Epithelial cell of proximal tubule (primary cell): ENCODE data around the gene IRS2. TPM values are rescaled to one million over a fixed set of nuclear protein-coding genes. Genes with fewer than 3 reads are reported as not detected.
A peak's percentile ranks its signal among the peaks of the same experiment; 100 is the strongest.

Experiments used
- DNase-seq: peaks from one replicate; pipeline ENCODE4 v3.0.0-alpha.2; 2011; ENCODE audit warnings: low read depth
- H3K4me3 ChIP-seq: 2 replicates; pipeline ENCODE4 v1.5.1; 2011; ENCODE audit warnings: low read depth, mild to moderate bottlenecking, low read length
- CTCF ChIP-seq: conservative IDR thresholded peaks from 2 replicates; pipeline ENCODE4 v1.5.1; 2012; ENCODE audit warnings: low read depth, mild to moderate bottlenecking, low read length
- total RNA-seq: library from RNA; depleted of rRNA; stranded (reverse); fragments of >200 nt; gene quantifications from 2 replicates; pipeline ENCODE4 v1.2.3, GENCODE V29; 2015

The IRS2 gene
- total RNA-seq, 1 donor from 2014 or later, result 14.0 TPM

GRCh38 chr13:109779876-109780510, 6.4 kb downstream of the IRS2 start:
- DNase-seq, result no peak
- no peak for TF ChIP-seq CTCF
- peak overlapping the region; percentile 63 for H3K4me3 ChIP-seq

DNA sequence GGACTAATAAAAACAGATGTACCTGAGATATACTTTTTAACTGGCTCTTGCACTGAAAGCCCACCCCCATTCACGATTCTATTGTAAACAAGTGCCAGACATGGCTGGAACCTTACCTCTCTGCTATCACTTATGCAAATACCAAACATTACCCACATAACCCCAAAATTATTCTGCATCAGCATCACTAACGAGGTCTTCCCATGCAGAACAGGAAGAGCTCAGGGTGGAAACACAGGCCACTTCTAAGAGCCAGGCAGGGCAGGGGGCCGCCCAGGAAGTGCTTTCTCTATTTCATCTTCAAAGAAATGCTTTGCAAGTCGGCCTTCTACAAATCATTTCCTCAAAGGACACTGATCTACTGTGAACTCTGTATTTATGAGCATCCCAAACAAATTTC, 7.3 kb downstream of the IRS2 start:
- no peak for TF ChIP-seq CTCF
- peak overlapping the region; percentile 63 for H3K4me3 ChIP-seq
- DNase-seq, result no peak

DNA sequence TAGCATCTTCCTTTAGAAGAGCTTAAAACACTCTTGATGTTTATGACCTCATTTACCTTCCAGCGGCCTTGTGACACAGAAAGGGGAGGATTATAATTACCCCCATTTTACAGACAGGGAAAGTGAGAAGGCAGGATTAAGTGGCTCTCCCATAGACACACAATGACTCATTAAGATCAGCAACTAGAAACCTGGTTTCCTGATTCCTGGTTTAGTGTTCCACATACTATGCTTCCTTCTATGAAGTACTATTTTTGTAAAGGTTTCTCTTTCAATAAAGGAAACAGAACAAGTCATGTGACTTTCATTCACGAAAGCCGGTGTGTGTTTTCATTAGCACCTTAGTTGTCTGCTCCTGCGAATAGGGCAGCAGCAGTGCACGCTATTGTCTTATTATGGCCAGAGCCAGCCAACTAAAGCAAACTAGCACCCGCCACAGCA, 8.3 kb downstream of the IRS2 start:
- no peak for TF ChIP-seq CTCF
- no peak for DNase-seq
- H3K4me3 ChIP-seq, result no peak overlapping the region

DNA sequence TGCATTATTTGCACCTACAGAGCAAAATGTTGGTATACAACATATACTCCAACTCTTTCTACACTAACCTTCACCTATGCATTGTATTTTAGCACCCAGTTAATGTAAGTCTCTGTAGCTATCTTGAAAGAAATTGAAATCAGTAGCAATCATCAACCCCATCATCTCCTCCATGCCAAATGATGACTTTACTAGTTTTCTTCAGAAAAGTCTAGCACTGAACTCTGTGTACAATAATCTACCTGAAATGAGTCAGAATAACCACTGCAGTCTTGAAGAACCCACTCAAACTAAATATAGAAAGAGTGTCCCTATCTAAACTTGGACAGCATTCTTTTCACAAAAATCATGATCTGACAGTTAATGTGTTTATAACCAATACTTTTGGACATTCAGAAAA, 9.8 kb downstream of the IRS2 start:
- TF ChIP-seq CTCF, result no peak
- no peak for DNase-seq

GRCh38 chr13:109773786-109774185, 12.6 kb downstream of the IRS2 start:
- TF ChIP-seq CTCF, result no peak
- DNase-seq, result no peak
- H3K4me3 ChIP-seq, result no peak overlapping the region

More for the DNA sequence above, 9.8 kb downstream of the IRS2 start:
- H3K4me3 ChIP-seq, result no peak overlapping the region

GRCh38 chr13:109773276-109773675, 13.1 kb downstream of the IRS2 start:
- H3K4me3 ChIP-seq, result no peak overlapping the region
- no peak for TF ChIP-seq CTCF
- DNase-seq, result no peak

DNA sequence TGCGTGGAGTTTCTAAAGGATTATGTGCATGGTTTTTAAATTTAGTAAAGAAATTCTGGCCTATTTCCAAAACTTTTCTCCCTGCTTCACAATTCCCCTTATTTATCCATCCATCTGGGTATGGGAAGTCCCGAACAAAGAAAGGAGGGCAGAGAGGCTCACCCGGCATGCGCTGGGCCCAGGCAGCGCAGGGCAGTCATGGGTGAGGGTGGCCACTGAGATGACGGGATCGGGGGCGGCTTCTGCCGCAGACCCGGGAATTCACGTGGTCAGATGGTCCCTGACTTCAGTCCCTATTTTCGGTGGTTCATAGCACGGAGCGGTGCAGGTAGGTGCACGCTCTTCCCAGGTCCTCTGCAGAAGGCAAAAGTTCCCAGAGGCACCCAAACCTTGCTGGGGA, 14.5 kb downstream of the IRS2 start:
- H3K4me3 ChIP-seq, result no peak overlapping the region
- TF ChIP-seq CTCF, result no peak
- no peak for DNase-seq
